ENCODE data around the gene ANKRD40.

DNA sequence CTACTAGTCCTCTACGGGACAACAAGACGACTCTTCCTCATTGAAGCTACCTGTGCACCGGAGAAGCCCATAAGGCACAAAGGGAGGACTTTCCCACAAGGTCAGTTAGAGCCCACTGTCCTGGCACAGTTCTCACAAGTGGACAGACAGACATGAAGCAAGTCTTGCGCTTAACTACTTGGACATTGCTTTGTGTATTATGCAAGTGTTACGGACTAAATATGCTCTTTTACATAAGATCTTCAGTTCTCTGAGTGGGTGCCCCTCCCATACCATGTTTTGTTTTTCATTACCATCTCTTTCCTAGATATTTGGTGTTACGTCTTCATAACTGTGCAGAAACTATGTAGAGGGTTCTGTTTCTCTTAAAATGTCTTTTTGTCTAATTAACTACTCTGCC is 41.5 kb upstream of the ANKRD40 start:
- TF ChIP-seq, protein P1, sequence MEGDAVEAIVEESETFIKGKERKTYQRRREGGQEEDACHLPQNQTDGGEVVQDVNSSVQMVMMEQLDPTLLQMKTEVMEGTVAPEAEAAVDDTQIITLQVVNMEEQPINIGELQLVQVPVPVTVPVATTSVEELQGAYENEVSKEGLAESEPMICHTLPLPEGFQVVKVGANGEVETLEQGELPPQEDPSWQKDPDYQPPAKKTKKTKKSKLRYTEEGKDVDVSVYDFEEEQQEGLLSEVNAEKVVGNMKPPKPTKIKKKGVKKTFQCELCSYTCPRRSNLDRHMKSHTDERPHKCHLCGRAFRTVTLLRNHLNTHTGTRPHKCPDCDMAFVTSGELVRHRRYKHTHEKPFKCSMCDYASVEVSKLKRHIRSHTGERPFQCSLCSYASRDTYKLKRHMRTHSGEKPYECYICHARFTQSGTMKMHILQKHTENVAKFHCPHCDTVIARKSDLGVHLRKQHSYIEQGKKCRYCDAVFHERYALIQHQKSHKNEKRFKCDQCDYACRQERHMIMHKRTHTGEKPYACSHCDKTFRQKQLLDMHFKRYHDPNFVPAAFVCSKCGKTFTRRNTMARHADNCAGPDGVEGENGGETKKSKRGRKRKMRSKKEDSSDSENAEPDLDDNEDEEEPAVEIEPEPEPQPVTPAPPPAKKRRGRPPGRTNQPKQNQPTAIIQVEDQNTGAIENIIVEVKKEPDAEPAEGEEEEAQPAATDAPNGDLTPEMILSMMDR (IDR thresholded peaks at IDR 0.05) = no peak
- no peak for TF ChIP-seq POLR2A (IDR thresholded peaks at IDR 0.05)
